ENCODE data around the gene CUX1. TPM values are rescaled to one million over a fixed set of nuclear protein-coding genes. Genes with fewer than 3 reads are reported as not detected.

CUX1 gene
- total and polyA plus RNA-seq, 10 of the 15 experiments (the other 5 are each of a cell fraction or from before 2014, with no cell fraction given), result 6.1 to 48.6 (median 25.9) TPM

GRCh38 chr7:102024005-102024768, 206.8 kb downstream of the CUX1 start:
- Histone ChIP-seq H3K27ac (ENCODE audit: control insufficient read depth, insufficient read depth) (no peak overlapping the region), H2AFZ (ENCODE audit: control insufficient read depth, low read depth, low read length) (no peak overlapping the region), H3K4me3 (no peak overlapping the region), H3K36me3 (ENCODE audit: control insufficient read depth in 2 of 2, insufficient read depth in 2 of 2, low read length in 1 of 2) (peaks cover 3 to 10% of the 10 kb centered on the region in 2 experiments), H3K4me2 (ENCODE audit: control insufficient read depth, insufficient read depth) (no peak overlapping the region), H3K27me3 (replicated peaks in 1 of 2; ENCODE audit: control insufficient read depth in 2 of 2, insufficient read depth in 2 of 2, low read length in 1 of 2) (no peaks in the 10 kb centered on the region), H4K20me1 (ENCODE audit: control insufficient read depth, insufficient read depth) (no peaks in the 10 kb centered on the region), H3K4me1 (ENCODE audit: control insufficient read depth, insufficient read depth, low read length) (peaks cover 9% of the 10 kb centered on the region), H3K9me3 (replicated peaks; ENCODE audit: control insufficient read depth, insufficient read depth, low read length) (no peaks in the 10 kb centered on the region; the same call in 2 of the 3 replicates), H3K79me2 (ENCODE audit: control insufficient read depth, insufficient read depth, low read length) (no peaks in the 10 kb centered on the region), H3K9ac (ENCODE audit: control insufficient read depth, insufficient read depth, low read length) (no peak overlapping the region)
- in situ Hi-C loops (cut with MboI), result no loop called here
- ATAC-seq, result no peak
- intact Hi-C loops (cut with micrococcal nuclease; ENCODE audit: unreplicated experiment), result no loop called here
- 85% methylated on average over 10 of the region's 10 CpGs for WGBS (ENCODE audit: insufficient coverage, insufficient replicate concordance, low lambda C conversion rate, missing lambda C conversion rate)
- no peak for TF ChIP-seq POU2F2 (IDR thresholded peaks at IDR 0.05; ENCODE audit: borderline replicate concordance, low read depth, low read length)
- no peak for TF ChIP-seq MYB (IDR thresholded peaks at IDR 0.05; ENCODE audit: borderline replicate concordance, low read depth, low read length)
- TF ChIP-seq NR2F1 (conservative IDR thresholded peaks at IDR 0.05), result no peak
- no peak for TF ChIP-seq ETV6 (conservative IDR thresholded peaks at IDR 0.05 in 1 of 2, IDR thresholded peaks at IDR 0.05 in 1 of 2; ENCODE audit: borderline replicate concordance in 1 of 2, low read depth in 1 of 2)
- no peak for TF ChIP-seq GABPA (IDR thresholded peaks at IDR 0.05; ENCODE audit: low read depth)
- TF ChIP-seq FOXM1 (IDR thresholded peaks at IDR 0.05; ENCODE audit: low read depth, low read length), result no peak
- TF ChIP-seq TAF1 (IDR thresholded peaks at IDR 0.05; ENCODE audit: borderline replicate concordance, low read depth, low read length), result no peak
- TF ChIP-seq HCFC1 (IDR thresholded peaks at IDR 0.05; ENCODE audit: low read length), result no peak
- TF ChIP-seq SUZ12 (IDR thresholded peaks at IDR 0.05; ENCODE audit: unreplicated experiment), result no peak
- no peak for TF ChIP-seq BCL3 (IDR thresholded peaks at IDR 0.05; ENCODE audit: borderline replicate concordance, insufficient read depth, low read depth, low read length, poor library complexity, severe bottlenecking)
- TF ChIP-seq SREBF2 (IDR thresholded peaks at IDR 0.05; ENCODE audit: low read length), result no peak
- BruUV-seq (replicated peaks), result no TSS peak
- SMC1A ChIA-PET (ENCODE audit: uncharacterized antibody, unreplicated experiment), result interaction anchor here (0.9 to 2.5 kb wide), 5 partner anchors 11 to 166 kb away, joined by 3 to 5 read pairs (median 3); no protein-coding TSS in a partner anchor
- DNase-seq (ENCODE audit: low read depth, low spot score), result no peak
- CTCF ChIA-PET, result interaction anchor here (0.8 to 1.2 kb wide), 2 partner anchors 11 to 14 kb away, joined by 3 read pairs; no protein-coding TSS in a partner anchor
- RAD21 ChIA-PET (ENCODE audit: unreplicated experiment), result no interaction called here
- FAIRE-seq, result no peak
- POLR2A ChIA-PET, result no interaction called here
